Measurements from ENCODE around the gene EEF1AKMT2. TPM values are rescaled to one million over a fixed set of nuclear protein-coding genes. Genes with fewer than 3 reads are reported as not detected.

The EEF1AKMT2 gene
- polyA plus RNA-seq, 1 of the 3 experiments (the other 2 are of a cell fraction), result 14.0 TPM

- DNase-seq, result no peak
- no peaks in the 10 kb centered on the region for H3K36me3 ChIP-seq (replicated peaks in 1 of 2; ENCODE audit: control insufficient read depth in 1 of 2, insufficient read depth in 2 of 2, low read length in 1 of 2)
- H3K4me2 ChIP-seq, result no peak overlapping the region
- 89% methylated on average over 3 of the region's 3 CpGs for WGBS (ENCODE audit: low lambda C conversion rate)
- peaks cover 5% of the 10 kb centered on the region; the same call in 1 of the 2 replicates for H3K79me2 ChIP-seq (ENCODE audit: insufficient read depth)
- peaks cover 9 to 24% of the 10 kb centered on the region in 2 experiments; a peak in 2 of 4 replicates for H3K4me1 ChIP-seq (ENCODE audit: control insufficient read depth in 1 of 2, insufficient read depth in 2 of 2, low read depth in 1 of 2, low read length in 1 of 2)
- no peaks in the 10 kb centered on the region for H3K27me3 ChIP-seq (ENCODE audit: insufficient read depth)
- H3K9me2 ChIP-seq, result no peaks in the 10 kb centered on the region
- no peak for TF ChIP-seq NRF1 (IDR thresholded peaks at IDR 0.05; ENCODE audit: low read depth, low read length)
- no peak for TF ChIP-seq NFIC (IDR thresholded peaks at IDR 0.05; ENCODE audit: borderline replicate concordance)
- TF ChIP-seq IRF3 (IDR thresholded peaks at IDR 0.05; ENCODE audit: low read depth, low read length), result no peak
- TF ChIP-seq FOSL2 (IDR thresholded peaks at IDR 0.05; ENCODE audit: borderline replicate concordance, low read depth), result no peak
- TF ChIP-seq, protein P1, sequence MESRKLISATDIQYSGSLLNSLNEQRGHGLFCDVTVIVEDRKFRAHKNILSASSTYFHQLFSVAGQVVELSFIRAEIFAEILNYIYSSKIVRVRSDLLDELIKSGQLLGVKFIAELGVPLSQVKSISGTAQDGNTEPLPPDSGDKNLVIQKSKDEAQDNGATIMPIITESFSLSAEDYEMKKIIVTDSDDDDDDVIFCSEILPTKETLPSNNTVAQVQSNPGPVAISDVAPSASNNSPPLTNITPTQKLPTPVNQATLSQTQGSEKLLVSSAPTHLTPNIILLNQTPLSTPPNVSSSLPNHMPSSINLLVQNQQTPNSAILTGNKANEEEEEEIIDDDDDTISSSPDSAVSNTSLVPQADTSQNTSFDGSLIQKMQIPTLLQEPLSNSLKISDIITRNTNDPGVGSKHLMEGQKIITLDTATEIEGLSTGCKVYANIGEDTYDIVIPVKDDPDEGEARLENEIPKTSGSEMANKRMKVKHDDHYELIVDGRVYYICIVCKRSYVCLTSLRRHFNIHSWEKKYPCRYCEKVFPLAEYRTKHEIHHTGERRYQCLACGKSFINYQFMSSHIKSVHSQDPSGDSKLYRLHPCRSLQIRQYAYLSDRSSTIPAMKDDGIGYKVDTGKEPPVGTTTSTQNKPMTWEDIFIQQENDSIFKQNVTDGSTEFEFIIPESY (IDR thresholded peaks at IDR 0.05; ENCODE audit: borderline replicate concordance, low read depth), result no peak
- no peak for TF ChIP-seq GATA2 (CRISPR knock-in tag; IDR thresholded peaks at IDR 0.05)
- no peak for TF ChIP-seq RCOR1 (IDR thresholded peaks at IDR 0.05; ENCODE audit: low read length)
- TF ChIP-seq FOXJ3 (CRISPR knock-in tag; IDR thresholded peaks at IDR 0.05), result no peak
- TF ChIP-seq, protein P2, sequence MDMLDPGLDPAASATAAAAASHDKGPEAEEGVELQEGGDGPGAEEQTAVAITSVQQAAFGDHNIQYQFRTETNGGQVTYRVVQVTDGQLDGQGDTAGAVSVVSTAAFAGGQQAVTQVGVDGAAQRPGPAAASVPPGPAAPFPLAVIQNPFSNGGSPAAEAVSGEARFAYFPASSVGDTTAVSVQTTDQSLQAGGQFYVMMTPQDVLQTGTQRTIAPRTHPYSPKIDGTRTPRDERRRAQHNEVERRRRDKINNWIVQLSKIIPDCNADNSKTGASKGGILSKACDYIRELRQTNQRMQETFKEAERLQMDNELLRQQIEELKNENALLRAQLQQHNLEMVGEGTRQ (IDR thresholded peaks at IDR 0.05; ENCODE audit: borderline replicate concordance, low read depth, low read length), result no peak
- TF ChIP-seq RAD21 (IDR thresholded peaks at IDR 0.05; ENCODE audit: low read length), result no peak
- POLR2A ChIA-PET, result interaction anchor here (1.2 kb wide), 1 partner anchor 10 kb away, joined by 3 read pairs; no protein-coding TSS in a partner anchor
- CTCF ChIA-PET, result interaction anchor here (1.1 to 6.2 kb wide), 4 partner anchors 10 to 200 kb away, joined by 3 to 33 read pairs (median 5); no protein-coding TSS in a partner anchor
- peaks cover 4% of the 10 kb centered on the region; the same call in 1 of the 2 replicates for H4K20me1 ChIP-seq (ENCODE audit: insufficient read depth)
- H3K9me3 ChIP-seq, result no peaks in the 10 kb centered on the region
- H3K27ac ChIP-seq (ENCODE audit: low read depth in 2 of 2, low read length in 1 of 2), result no peak overlapping the region
- no peak overlapping the region for H2AFZ ChIP-seq (ENCODE audit: low read depth)
- no peaks in the 10 kb centered on the region for H3F3A ChIP-seq (replicated peaks; ENCODE audit: insufficient read depth)
- H3K4me3 ChIP-seq (ENCODE audit: low read depth in 2 of 2, low read length in 1 of 2), result no peak overlapping the region
- H3K9ac ChIP-seq, result no peak overlapping the region
Observed at GRCh38 chr10:124730790-124731189, 60.9 kb downstream of the EEF1AKMT2 start.

DNA sequence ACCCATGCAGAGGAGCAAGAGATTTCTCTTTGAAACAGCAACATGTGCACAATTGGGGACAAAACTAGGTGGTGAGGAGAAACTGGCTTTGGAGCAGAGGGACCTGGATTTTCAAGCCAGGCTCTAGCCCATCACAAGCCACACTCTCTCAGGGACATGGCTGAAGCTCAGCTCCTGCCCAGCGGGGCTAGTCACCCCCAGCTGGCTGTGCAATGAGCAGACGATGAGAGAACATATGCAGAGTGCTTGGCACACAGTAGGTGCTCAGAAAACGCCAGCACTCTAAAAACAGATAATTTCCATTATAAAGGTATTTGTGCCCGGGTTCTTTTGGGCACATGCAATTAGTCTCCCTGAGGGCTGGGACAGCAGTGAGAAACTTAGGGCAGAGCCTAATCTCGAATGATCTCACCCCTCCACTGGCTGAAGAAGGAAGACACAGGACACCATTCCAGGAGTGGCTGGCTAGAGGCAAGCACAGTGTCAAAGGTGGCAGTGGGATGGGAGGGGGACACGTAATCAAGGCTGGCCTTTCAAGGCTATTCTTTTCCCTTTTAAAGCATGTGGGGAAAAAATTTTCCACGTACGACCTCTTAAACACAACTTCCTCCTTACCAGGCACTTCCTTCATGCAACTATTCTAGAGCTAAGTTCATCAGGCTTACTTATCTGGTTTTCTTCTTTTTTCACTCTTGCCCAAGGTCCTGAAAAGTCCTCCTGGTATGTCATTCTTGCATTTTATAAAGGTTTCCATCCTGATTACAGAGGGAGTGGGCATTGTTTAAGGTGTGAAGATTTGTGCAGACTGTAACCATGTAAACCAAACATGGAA, 62.6 kb downstream of the EEF1AKMT2 start:
- Histone ChIP-seq H3K4me1 (ENCODE audit: control insufficient read depth in 1 of 2, insufficient read depth in 2 of 2, low read depth in 1 of 2, low read length in 1 of 2) (peaks cover 9 to 27% of the 10 kb centered on the region in 2 experiments; a peak in 2 of 4 replicates), H3K4me3 (ENCODE audit: low read depth in 2 of 2, low read length in 1 of 2) (no peak overlapping the region), H3K4me2 (no peak overlapping the region), H3K27me3 (ENCODE audit: insufficient read depth) (no peaks in the 10 kb centered on the region), H3K9ac (no peak overlapping the region), H3K27ac (ENCODE audit: low read depth in 2 of 2, low read length in 1 of 2) (no peak overlapping the region), H3F3A (replicated peaks; ENCODE audit: insufficient read depth) (no peaks in the 10 kb centered on the region), H3K9me3 (no peaks in the 10 kb centered on the region), H3K36me3 (replicated peaks in 1 of 2; ENCODE audit: control insufficient read depth in 1 of 2, insufficient read depth in 2 of 2, low read length in 1 of 2) (no peaks in the 10 kb centered on the region), H4K20me1 (ENCODE audit: insufficient read depth) (0 out of 2 replicates have a peak, but pooled peaks cover 3% of the 10 kb centered on the region), H3K9me2 (no peaks in the 10 kb centered on the region), H2AFZ (ENCODE audit: low read depth) (no peak overlapping the region), H3K79me2 (ENCODE audit: insufficient read depth) (peaks cover 5% of the 10 kb centered on the region; the same call in 1 of the 2 replicates)
- TF ChIP-seq EP300 (IDR thresholded peaks at IDR 0.05; ENCODE audit: borderline replicate concordance in 1 of 2, low read depth in 1 of 2, low read length in 1 of 2), result no peak
- POLR2A ChIA-PET, result no interaction called here
- no peak for DNase-seq
- 84% methylated on average over 8 of the region's 8 CpGs for WGBS (ENCODE audit: low lambda C conversion rate)
- CTCF ChIA-PET, result interaction anchor here (2.6 to 6.2 kb wide), 2 partner anchors 12 to 198 kb away, joined by 6 to 33 read pairs; no protein-coding TSS in a partner anchor

Data from SK-N-SH (cell line).